Duodenal mucosa (tissue), 2 donors: ENCODE results near the gene ARID5B.

Source experiments
- H3K27ac ChIP-seq: one replicate; pipeline ENCODE4 v1.7.0; 2013; ENCODE audit warnings: low read depth, low read length
- H3K27me3 ChIP-seq, 2 donors: one replicate each; pipeline ENCODE4 v1.7.0; 2013; ENCODE audit warnings: low read length in 2 of 2, control low read depth in 1 of 2; ENCODE audit not compliant: insufficient read depth in 2 of 2, control insufficient read depth in 1 of 2
- H3K36me3 ChIP-seq, 2 donors: one replicate each; pipeline ENCODE4 v1.7.0; 2013; ENCODE audit warnings: low read length in 2 of 2, control low read depth in 1 of 2; ENCODE audit not compliant: insufficient read depth in 2 of 2, control insufficient read depth in 1 of 2
- H3K4me1 ChIP-seq, 2 donors: one replicate each; pipeline ENCODE4 v1.7.0; 2013; ENCODE audit warnings: low read length in 2 of 2, control low read depth in 1 of 2; ENCODE audit not compliant: insufficient read depth in 2 of 2, control insufficient read depth in 1 of 2
- H3K4me3 ChIP-seq, 2 donors: one replicate each; pipeline ENCODE4 v1.7.0; 2013; ENCODE audit warnings: low read length in 2 of 2, low read depth in 1 of 2
- H3K9ac ChIP-seq, 2 donors: one replicate each; pipeline ENCODE4 v1.7.0; 2013; ENCODE audit warnings: low read length in 2 of 2, low read depth in 1 of 2
- H3K9me3 ChIP-seq, 2 donors: one replicate each; pipeline ENCODE4 v1.7.0; 2013; ENCODE audit warnings: low read length in 2 of 2, control low read depth in 1 of 2; ENCODE audit not compliant: control insufficient read depth in 1 of 2

Gene ARID5B

DNA sequence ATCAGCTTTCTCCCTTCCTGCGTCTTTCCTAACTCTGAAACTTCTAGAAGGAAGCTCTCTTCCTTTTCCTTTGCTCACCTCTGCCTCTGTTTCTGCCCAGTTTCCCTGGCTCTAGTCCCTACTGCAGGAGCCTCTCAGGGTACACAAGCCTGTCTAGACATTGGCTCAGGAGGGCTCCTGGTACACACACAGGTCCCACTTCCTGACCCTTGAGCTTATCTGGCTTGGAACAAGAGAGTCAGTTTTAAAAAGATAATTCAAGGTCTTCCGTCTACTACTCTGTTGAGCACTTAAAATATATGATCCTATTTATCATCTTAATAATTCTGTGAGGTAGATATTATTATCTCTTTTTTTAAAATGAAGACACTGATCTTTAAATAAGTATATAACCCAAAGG is 226.5 kb downstream of the ARID5B start:
- no peaks in the 10 kb centered on the region for H3K36me3 ChIP-seq
- no peak overlapping the region for H3K27ac ChIP-seq
- H3K27me3 ChIP-seq = no peaks in the 10 kb centered on the region
- H3K9ac ChIP-seq = no peak overlapping the region
- peaks cover 0 to 6% of the 10 kb centered on the region in 2 donors for H3K9me3 ChIP-seq
- no peaks in the 10 kb centered on the region for H3K4me1 ChIP-seq
- no peak overlapping the region for H3K4me3 ChIP-seq

DNA sequence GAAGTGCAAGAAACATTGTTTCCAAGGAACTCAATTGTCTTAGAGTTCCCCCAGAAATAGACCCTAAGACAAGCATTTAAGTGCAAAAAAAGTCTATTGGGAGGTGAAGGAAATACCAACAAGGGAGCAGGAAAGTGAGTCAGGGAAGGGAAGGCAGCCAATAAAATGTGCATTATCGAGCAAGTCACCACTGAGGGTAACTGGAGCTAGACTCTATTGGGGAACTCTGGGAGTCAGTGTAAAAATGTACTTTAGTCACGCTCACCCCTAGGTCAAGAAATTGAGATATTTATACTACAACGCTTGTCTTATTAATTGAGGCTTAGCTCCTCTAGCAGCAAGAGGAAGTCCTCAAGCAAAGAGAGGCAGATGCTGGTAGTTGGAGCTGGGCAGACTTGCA is 229.4 kb downstream of the ARID5B start:
- H3K27ac ChIP-seq = no peak overlapping the region
- no peak overlapping the region for H3K9ac ChIP-seq
- peaks cover 0 to 4% of the 10 kb centered on the region in 2 donors for H3K9me3 ChIP-seq
- no peak overlapping the region for H3K4me3 ChIP-seq
- no peaks in the 10 kb centered on the region for H3K27me3 ChIP-seq
- H3K36me3 ChIP-seq = no peaks in the 10 kb centered on the region
- no peaks in the 10 kb centered on the region for H3K4me1 ChIP-seq

DNA sequence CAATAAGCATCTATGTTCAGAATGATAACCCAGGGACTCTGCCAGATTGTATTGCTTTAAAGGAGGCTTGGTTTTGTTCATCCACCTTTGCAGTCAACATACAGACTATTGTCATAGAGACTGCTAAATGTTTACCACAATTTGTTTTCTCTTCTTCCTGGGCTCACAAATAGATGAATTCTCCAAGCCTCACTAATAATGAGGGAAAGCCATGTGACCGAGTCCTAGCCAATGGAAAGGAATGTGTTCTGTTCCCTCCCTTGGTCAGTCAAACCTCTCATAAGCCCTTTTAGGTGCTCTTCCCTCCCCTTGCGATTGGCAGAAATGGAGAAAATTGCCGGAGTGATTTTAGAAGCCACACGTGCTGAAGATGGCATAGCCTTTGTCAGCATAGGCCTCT is 230.2 kb downstream of the ARID5B start:
- Histone ChIP-seq H3K27ac (no peak overlapping the region), H3K36me3 (no peaks in the 10 kb centered on the region)

DNA sequence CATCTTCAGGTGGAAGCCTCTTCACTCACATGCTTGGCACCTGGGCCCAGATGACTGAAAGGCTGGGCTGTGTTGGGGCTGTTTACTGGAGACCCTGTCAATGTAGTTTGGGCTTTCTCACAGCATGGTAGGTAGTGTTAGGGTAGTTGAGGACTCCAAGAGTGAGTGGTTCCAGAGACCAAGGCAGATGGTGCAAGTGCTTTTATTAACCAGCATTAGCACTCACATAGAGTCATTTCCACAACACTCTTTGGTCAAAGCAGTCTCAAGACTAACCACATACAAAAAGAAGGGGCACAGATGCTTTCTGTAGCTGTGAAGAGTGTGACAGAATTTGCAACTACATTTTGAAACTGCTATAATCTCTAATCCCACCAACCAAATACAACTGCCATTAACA is 232.1 kb downstream of the ARID5B start:
- Histone ChIP-seq H3K36me3 (no peaks in the 10 kb centered on the region), H3K9ac (no peak overlapping the region), H3K27me3 (no peaks in the 10 kb centered on the region), H3K4me1 (no peaks in the 10 kb centered on the region), H3K27ac (no peak overlapping the region), H3K9me3 (peaks cover 0 to 4% of the 10 kb centered on the region in 2 donors), H3K4me3 (no peak overlapping the region)

More for the DNA sequence above, 230.2 kb downstream of the ARID5B start:
- Histone ChIP-seq H3K4me3 (no peak overlapping the region), H3K4me1 (no peaks in the 10 kb centered on the region), H3K9me3 (peaks cover 0 to 4% of the 10 kb centered on the region in 2 donors), H3K9ac (no peak overlapping the region), H3K27me3 (no peaks in the 10 kb centered on the region)

DNA sequence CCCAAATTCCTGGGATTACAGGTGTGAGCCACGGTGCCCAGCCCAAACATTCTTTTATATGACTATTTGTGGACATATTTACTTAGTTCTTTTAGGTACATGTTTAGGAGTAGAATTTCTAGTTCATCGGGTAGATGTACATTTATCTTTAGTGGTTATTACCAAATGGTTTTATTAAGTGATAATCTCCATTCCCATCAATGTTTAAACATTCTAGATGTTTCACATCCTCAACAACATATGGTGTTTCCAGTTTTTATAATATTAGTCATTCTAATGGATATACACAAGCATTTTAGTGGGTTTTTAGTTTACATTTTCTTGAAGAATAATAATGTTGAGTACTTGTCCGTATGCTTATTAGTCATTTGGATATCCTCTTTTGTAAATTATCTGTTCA is 235.4 kb downstream of the ARID5B start:
- H3K4me3 ChIP-seq = no peak overlapping the region
- H3K9ac ChIP-seq = no peak overlapping the region
- no peak overlapping the region for H3K27ac ChIP-seq
- no peaks in the 10 kb centered on the region for H3K36me3 ChIP-seq
- no peaks in the 10 kb centered on the region for H3K4me1 ChIP-seq
- H3K27me3 ChIP-seq = no peaks in the 10 kb centered on the region
- no peaks in the 10 kb centered on the region for H3K9me3 ChIP-seq
